Aorta (tissue), 5 donors: ENCODE measurements around the gene NUPR2. TPM values are rescaled to one million over a fixed set of nuclear protein-coding genes. Genes with fewer than 3 reads are reported as not detected.
"Not testable (repeated sequence)": the region's sequence is repeated elsewhere in the genome, so short reads cannot be mapped to it uniquely, and the experiment has no call there.

Source experiments
- ATAC-seq: fragments of 200-7000 bp; cut with Tn5 transposase; one replicate; pipeline ENCODE4 v1.9.1; 2022; ENCODE audit warnings: moderate library complexity; ENCODE audit not compliant: low FRiP score
- DNase-seq, 2 donors: peaks; one replicate each; pipeline ENCODE4 v3.0.0-alpha.2; 2020
- H3K27ac ChIP-seq, 2 donors: one replicate each; pipeline ENCODE4 v1.5.1; 2013; ENCODE audit warnings: low read length in 2 of 2, mild to moderate bottlenecking in 2 of 2, moderate library complexity in 2 of 2, control low read depth in 1 of 2, inconsistent platforms in 1 of 2, low read depth in 1 of 2
- H3K27me3 ChIP-seq, 2 donors: one replicate each; pipeline ENCODE4 v1.6.1; 2013; ENCODE audit warnings: control low read depth in 1 of 2, low read length in 1 of 2, mild to moderate bottlenecking in 1 of 2, moderate library complexity in 1 of 2; ENCODE audit not compliant: insufficient read depth in 2 of 2, control insufficient read depth in 1 of 2
- H3K36me3 ChIP-seq, 2 donors: one replicate each; pipeline ENCODE4 v1.6.1; 2013; ENCODE audit warnings: control low read depth in 1 of 2, low read length in 1 of 2, mild to moderate bottlenecking in 1 of 2; ENCODE audit not compliant: insufficient read depth in 2 of 2, control insufficient read depth in 1 of 2
- H3K4me1 ChIP-seq, 2 donors: one replicate each; pipeline ENCODE4 v1.6.1; 2013; ENCODE audit warnings: low read length in 2 of 2, control low read depth in 1 of 2, mild to moderate bottlenecking in 1 of 2, moderate library complexity in 1 of 2; ENCODE audit not compliant: insufficient read depth in 2 of 2, control insufficient read depth in 1 of 2
- H3K4me3 ChIP-seq, 2 donors: one replicate each; pipeline ENCODE4 v1.5.1; 2013; ENCODE audit warnings: low read length in 2 of 2, control low read depth in 1 of 2, mild to moderate bottlenecking in 1 of 2
- H3K9me3 ChIP-seq: one replicate; pipeline ENCODE4 v1.6.1; 2013; ENCODE audit warnings: mild to moderate bottlenecking, low read length; ENCODE audit not compliant: control insufficient read depth
- WGBS, 2 donors: extraction: QIAGEN DNeasy Blood & Tissue Kit; methylation state at CpG; one replicate each; pipeline ENCODE4 v1.1.7; 2013; 5-methylcytosine and 5-hydroxymethylcytosine counted together
- intact Hi-C, 2 donors: fragments of 100-400 bp; cut with DNase I; formaldehyde crosslinking; loops; one replicate each; pipeline versions ENCODE4 v1.14.2 to v1.15.0; 2022
- polyA plus RNA-seq, 2 donors: library from polyadenylated mRNA; stranded (reverse); fragments of 200-250 nt; gene quantifications; one replicate each; pipeline ENCODE4 v1.2.3, GENCODE V29; 2013
- total RNA-seq, 2 donors: library from RNA; stranded (reverse); fragmentation: NEBNext Ultra II Directional; extraction: Animal tissue kit (Norgen Biotek cat#: 25700); gene quantifications; one replicate each; pipeline ENCODE4 v1.2.1, GENCODE V29; 2021
- donor health status: healthy with polysubstance abuse.
- donor health status: Bipolar disorder and iron deficiency.
- donor health status: DM: no; HTN: no; CAD: no.
- donor health status: DM: no; HTN: no; CAD: no.
- donor health status: DM: yes; HTN: yes; CAD: no.

Gene NUPR2
- total and polyA plus RNA-seq, 4 donors, result 0.62 to 3.3 (median 1.2) TPM

DNA sequence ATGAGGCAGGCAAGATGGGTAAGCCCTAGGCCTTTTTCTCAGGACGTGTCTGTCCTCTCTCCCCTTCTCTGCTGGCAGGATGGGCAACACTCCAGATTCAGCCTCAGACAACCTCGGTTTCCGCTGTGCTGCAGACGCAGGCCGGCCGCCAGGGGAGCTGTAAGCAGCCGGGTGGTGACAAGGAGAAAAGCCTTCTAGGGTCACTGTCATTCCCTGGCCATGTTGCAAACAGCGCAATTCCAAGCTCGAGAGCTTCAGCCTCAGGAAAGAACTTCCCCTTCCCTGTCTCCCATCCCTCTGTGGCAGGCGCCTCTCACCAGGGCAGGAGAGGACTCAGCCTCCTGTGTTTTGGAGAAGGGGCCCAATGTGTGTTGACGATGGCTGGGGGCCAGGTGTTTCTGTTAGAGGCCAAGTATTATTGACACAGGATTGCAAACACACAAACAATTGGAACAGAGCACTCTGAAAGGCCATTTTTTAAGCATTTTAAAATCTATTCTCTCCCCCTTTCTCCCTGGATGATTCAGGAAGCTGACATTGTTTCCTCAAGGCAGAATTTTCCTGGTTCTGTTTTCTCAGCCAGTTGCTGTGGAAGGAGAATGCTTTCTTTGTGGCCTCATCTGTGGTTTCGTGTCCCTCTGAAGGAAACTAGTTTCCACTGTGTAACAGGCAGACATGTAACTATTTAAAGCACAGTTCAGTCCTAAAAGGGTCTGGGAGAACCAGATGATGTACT is 36.6 kb downstream of the NUPR2 start:
- peak; percentile 76 for ATAC-seq
- H3K4me1 ChIP-seq, result no peaks in the 10 kb centered on the region

DNA sequence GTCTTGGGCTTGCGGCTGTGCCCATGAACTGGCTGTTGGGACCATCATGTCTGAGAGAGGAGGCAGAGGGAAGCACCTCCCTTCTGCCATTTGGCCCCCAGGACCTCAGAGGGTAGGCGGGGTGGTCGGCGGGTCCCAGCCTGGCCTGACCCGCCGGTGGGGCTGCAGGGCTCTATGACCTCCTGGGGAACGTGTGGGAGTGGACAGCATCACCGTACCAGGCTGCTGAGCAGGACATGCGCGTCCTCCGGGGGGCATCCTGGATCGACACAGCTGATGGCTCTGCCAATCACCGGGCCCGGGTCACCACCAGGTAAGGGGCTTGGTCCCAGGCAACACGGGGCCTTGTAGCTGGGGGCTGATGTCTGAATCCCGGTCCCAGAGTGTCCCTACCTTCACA is 38.0 kb downstream of the NUPR2 start:
- Histone ChIP-seq H3K4me1 (no peaks in the 10 kb centered on the region), H3K27ac (peak overlapping the region in 1 of 2 donors; percentile 69), H3K9me3 (no peaks in the 10 kb centered on the region), H3K4me3 (no peak overlapping the region), H3K27me3 (no peaks in the 10 kb centered on the region), H3K36me3 (no peaks in the 10 kb centered on the region)
- intact Hi-C loops, result loop anchor here (10.0 kb wide), 1 partner anchor 433 kb away; no protein-coding TSS in a partner anchor
- DNase-seq (peak in 1 of 2 donors; percentile 52), ATAC-seq (no peak)
- WGBS, 2 donors, result 94% methylated on average over 16 of the region's 16 CpGs

More for the DNA sequence above, 36.6 kb downstream of the NUPR2 start:
- no peaks in the 10 kb centered on the region for H3K36me3 ChIP-seq
- peak overlapping the region; percentile 69 to 74 for H3K27ac ChIP-seq
- no peak overlapping the region for H3K4me3 ChIP-seq
- peak; percentile 89 to 92 for DNase-seq
- H3K27me3 ChIP-seq, result no peaks in the 10 kb centered on the region
- no peaks in the 10 kb centered on the region for H3K9me3 ChIP-seq
- intact Hi-C loops, result loop anchor here (10.0 kb wide), 1 partner anchor 435 kb away; no protein-coding TSS in a partner anchor
- WGBS, 2 donors, result 5 to 6% methylated on average over 12 of the region's 12 CpGs

GRCh38 chr7:56077681-56078080 is 38.5 kb downstream of the NUPR2 start:
- Histone ChIP-seq H3K27ac (no peak overlapping the region), H3K4me3 (no peak overlapping the region), H3K27me3 (no peaks in the 10 kb centered on the region), H3K4me1 (no peaks in the 10 kb centered on the region), H3K36me3 (no peaks in the 10 kb centered on the region), H3K9me3 (no peaks in the 10 kb centered on the region)
- ATAC-seq, result no peak
- WGBS, 2 donors, result 95 to 100% methylated on average over 3 of the region's 3 CpGs
- intact Hi-C loops, result loop anchor here (10.0 kb wide), 1 partner anchor 433 kb away; no protein-coding TSS in a partner anchor
- peak in 1 of 2 donors; percentile 50 for DNase-seq

GRCh38 chr7:56074371-56074791 is 41.8 kb downstream of the NUPR2 start:
- WGBS, 2 donors, result 6 to 7% methylated on average over 19 of the region's 19 CpGs

GRCh38 chr7:56066376-56066775 is 49.8 kb downstream of the NUPR2 start:
- peak in 1 of 2 donors; percentile 20 for DNase-seq
- H3K9me3 ChIP-seq, H3K4me1 ChIP-seq, intact Hi-C loops, H3K4me3 ChIP-seq, ATAC-seq, H3K27ac ChIP-seq, H3K27me3 ChIP-seq, H3K36me3 ChIP-seq: not testable (repeated sequence)
- 95 to 97% methylated on average over 13 of the region's 13 CpGs for WGBS, 2 donors

More at GRCh38 chr7:56074371-56074791, 41.8 kb downstream of the NUPR2 start:
- Histone ChIP-seq H3K27ac (no peak overlapping the region), H3K4me3 (no peak overlapping the region), H3K4me1 (no peaks in the 10 kb centered on the region), H3K36me3 (no peaks in the 10 kb centered on the region), H3K9me3 (no peaks in the 10 kb centered on the region), H3K27me3 (no peaks in the 10 kb centered on the region)
- intact Hi-C loops, result loop anchor here (2.0 to 10.0 kb wide), 3 partner anchors 70 to 430 kb away; no protein-coding TSS in a partner anchor
- peak; percentile 92 for ATAC-seq
- DNase-seq, result peak; percentile 86 to 94

Other genes starting within 250 kb of the NUPR2 start
- gene ZNF713, start 229.0 kb downstream of the NUPR2 start, total RNA-seq, result 1 to 10 TPM; 2.6 to 4.8 TPM
- 1 to 10 TPM; 1.1 to 1.4 TPM for gene ZNF713, start 229.0 kb downstream of the NUPR2 start, polyA plus RNA-seq
- 1 to 10 TPM; 8.6 to 9.0 TPM for gene MRPS17, start 164.5 kb downstream of the NUPR2 start, total RNA-seq
- 1 to 10 TPM; 7.9 to 9.4 TPM for gene MRPS17, start 164.5 kb downstream of the NUPR2 start, polyA plus RNA-seq
- gene NIPSNAP2, start 151.8 kb downstream of the NUPR2 start, total RNA-seq, result 10 to 100 TPM; 40.9 to 47.8 TPM
- gene NIPSNAP2, start 151.8 kb downstream of the NUPR2 start, polyA plus RNA-seq, result 10 to 100 TPM; 34.3 to 53.1 TPM
- 1 to 10 TPM; 4.3 to 5.7 TPM for gene PSPH, start 65.0 kb downstream of the NUPR2 start, total RNA-seq
- 1 to 10 TPM; 7.4 TPM for gene PSPH, start 65.0 kb downstream of the NUPR2 start, polyA plus RNA-seq
- gene CCT6A, start 64.7 kb downstream of the NUPR2 start, total RNA-seq, result 10 to 100 TPM; 80.6 to 82.8 TPM
- 100 to 1,000 TPM in 1 of 2 donors, 10 to 100 TPM in 1; 88.1 to 115 TPM for gene CCT6A, start 64.7 kb downstream of the NUPR2 start, polyA plus RNA-seq
- gene SUMF2, start 52.1 kb downstream of the NUPR2 start, total RNA-seq, result 100 to 1,000 TPM in 1 of 2 donors, 10 to 100 TPM in 1; 95.2 to 118 TPM
- 100 to 1,000 TPM in 1 of 2 donors, 10 to 100 TPM in 1; 47.7 to 143 TPM for gene SUMF2, start 52.1 kb downstream of the NUPR2 start, polyA plus RNA-seq
- gene PHKG1, start 23.5 kb downstream of the NUPR2 start, total RNA-seq, result 1 to 10 TPM; 4.6 to 9.3 TPM
- 10 to 100 TPM in 1 of 2 donors, 1 to 10 TPM in 1; 2.9 to 20.5 TPM for gene PHKG1, start 23.5 kb downstream of the NUPR2 start, polyA plus RNA-seq
- gene CHCHD2, start 9.9 kb downstream of the NUPR2 start, total RNA-seq, result 100 to 1,000 TPM; 187 to 240 TPM
- 100 to 1,000 TPM; 379 to 492 TPM for gene CHCHD2, start 9.9 kb downstream of the NUPR2 start, polyA plus RNA-seq